GM12878 (cell line): ENCODE results near the gene DIPK1A.

Experiments
- BCL11A ChIP-seq: IDR thresholded peaks from 2 replicates; pipeline ENCODE4 v1.6.1; 2011; ENCODE audit warnings: low read depth, low read length
- EZH2 ChIP-seq: IDR thresholded peaks from 2 replicates; pipeline ENCODE4 v1.6.1; 2012; ENCODE audit warnings: low read depth, mild to moderate bottlenecking, control low read depth, inconsistent platforms, low read length, borderline replicate concordance; ENCODE audit not compliant: control insufficient read depth
- MEF2A ChIP-seq: IDR thresholded peaks from 2 replicates; pipeline ENCODE4 v1.6.1; 2011; ENCODE audit warnings: low read depth, mild to moderate bottlenecking, low read length, moderate library complexity; ENCODE audit not compliant: insufficient read depth
- RCOR1 ChIP-seq: conservative IDR thresholded peaks from 2 replicates; pipeline ENCODE4 v1.6.1; 2012; ENCODE audit warnings: low read depth, low read length, improper control_type of control experiment
- RELB ChIP-seq: fragments of 450-650 bp; IDR thresholded peaks from 2 replicates; pipeline ENCODE4 v1.6.1; 2017; ENCODE audit warnings: low read depth, mild to moderate bottlenecking, moderate library complexity
- SRF ChIP-seq, 2 experiments: IDR thresholded peaks; 2 replicates each; pipeline ENCODE4 v1.6.1; 2011; ENCODE audit warnings: low read depth in 2 of 2, low read length in 2 of 2, mild to moderate bottlenecking in 1 of 2, moderate library complexity in 1 of 2
- TF ChIP-seq, protein P1 (sequence below): fragments of 450-650 bp; IDR thresholded peaks from 2 replicates; pipeline ENCODE4 v1.6.1; 2016; ENCODE audit warnings: mild to moderate bottlenecking
- TF ChIP-seq, protein P2 (sequence below), 3 experiments: IDR thresholded peaks in 2 of 3; conservative IDR thresholded peaks in 1 of 3; 2 replicates each; pipeline ENCODE4 v1.5.1; 2011; ENCODE audit warnings: low read depth in 3 of 3, low read length in 3 of 3, mild to moderate bottlenecking in 3 of 3, control low read depth in 2 of 3, moderate library complexity in 2 of 3, inconsistent platforms in 1 of 3, mixed read lengths in 1 of 3; ENCODE audit not compliant: control insufficient read depth in 2 of 3, insufficient read depth in 1 of 3; ENCODE audit errors: extremely low read depth in 1 of 3

DNA sequence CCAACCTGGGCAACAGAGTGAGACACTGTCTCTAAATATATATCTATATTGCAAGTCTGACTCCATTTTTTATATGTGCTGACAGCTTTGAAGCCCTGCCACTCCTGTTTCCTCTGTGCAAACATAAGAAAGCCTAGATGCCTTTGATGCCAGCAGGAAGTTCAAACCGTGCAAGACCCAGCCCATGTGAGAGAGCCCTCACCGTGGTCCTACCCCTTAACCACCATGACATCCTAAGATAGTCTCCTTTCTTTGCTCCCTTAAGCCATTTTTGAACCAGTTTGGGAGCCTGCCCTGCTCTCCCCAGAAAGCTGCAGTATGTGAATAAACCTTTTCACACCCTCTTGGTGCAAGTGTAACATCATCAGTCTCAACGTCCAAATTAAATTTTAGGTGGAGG, 3.7 kb upstream of the DIPK1A start:
- TF ChIP-seq, protein P1, sequence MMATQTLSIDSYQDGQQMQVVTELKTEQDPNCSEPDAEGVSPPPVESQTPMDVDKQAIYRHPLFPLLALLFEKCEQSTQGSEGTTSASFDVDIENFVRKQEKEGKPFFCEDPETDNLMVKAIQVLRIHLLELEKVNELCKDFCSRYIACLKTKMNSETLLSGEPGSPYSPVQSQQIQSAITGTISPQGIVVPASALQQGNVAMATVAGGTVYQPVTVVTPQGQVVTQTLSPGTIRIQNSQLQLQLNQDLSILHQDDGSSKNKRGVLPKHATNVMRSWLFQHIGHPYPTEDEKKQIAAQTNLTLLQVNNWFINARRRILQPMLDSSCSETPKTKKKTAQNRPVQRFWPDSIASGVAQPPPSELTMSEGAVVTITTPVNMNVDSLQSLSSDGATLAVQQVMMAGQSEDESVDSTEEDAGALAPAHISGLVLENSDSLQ: no peak
- no peak for TF ChIP-seq RCOR1
- TF ChIP-seq SRF (IDR thresholded peaks at IDR 0.05; ENCODE audit: low read depth in 2 of 2, low read length in 2 of 2): no peak
- TF ChIP-seq BCL11A: no peak
- TF ChIP-seq, protein P2, sequence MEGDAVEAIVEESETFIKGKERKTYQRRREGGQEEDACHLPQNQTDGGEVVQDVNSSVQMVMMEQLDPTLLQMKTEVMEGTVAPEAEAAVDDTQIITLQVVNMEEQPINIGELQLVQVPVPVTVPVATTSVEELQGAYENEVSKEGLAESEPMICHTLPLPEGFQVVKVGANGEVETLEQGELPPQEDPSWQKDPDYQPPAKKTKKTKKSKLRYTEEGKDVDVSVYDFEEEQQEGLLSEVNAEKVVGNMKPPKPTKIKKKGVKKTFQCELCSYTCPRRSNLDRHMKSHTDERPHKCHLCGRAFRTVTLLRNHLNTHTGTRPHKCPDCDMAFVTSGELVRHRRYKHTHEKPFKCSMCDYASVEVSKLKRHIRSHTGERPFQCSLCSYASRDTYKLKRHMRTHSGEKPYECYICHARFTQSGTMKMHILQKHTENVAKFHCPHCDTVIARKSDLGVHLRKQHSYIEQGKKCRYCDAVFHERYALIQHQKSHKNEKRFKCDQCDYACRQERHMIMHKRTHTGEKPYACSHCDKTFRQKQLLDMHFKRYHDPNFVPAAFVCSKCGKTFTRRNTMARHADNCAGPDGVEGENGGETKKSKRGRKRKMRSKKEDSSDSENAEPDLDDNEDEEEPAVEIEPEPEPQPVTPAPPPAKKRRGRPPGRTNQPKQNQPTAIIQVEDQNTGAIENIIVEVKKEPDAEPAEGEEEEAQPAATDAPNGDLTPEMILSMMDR (IDR thresholded peaks at IDR 0.05 in 2 of 3, conservative IDR thresholded peaks at IDR 0.05 in 1 of 3; ENCODE audit: control insufficient read depth in 2 of 3, extremely low read depth in 1 of 3, insufficient read depth in 1 of 3, low read depth in 3 of 3, low read length in 3 of 3): no peak
- no peak for TF ChIP-seq EZH2
- TF ChIP-seq RELB: no peak
- TF ChIP-seq MEF2A: no peak
